Suprapubic skin (tissue), 3 donors: Measurements from ENCODE around the gene MAEA.

Experiments used
- CTCF ChIP-seq, 2 donors: fragments of 200-600 bp in 1 of 2; fragments of 450-650 bp in 1 of 2; sonication (generic) in 1 of 2; IDR thresholded peaks; one replicate each; pipeline ENCODE4 v1.5.1; 2016 to 2019; ENCODE audit warnings: antibody characterized with exemption in 2 of 2, mild to moderate bottlenecking in 1 of 2, moderate library complexity in 1 of 2
- POLR2A ChIP-seq, 2 donors: fragments of 450-650 bp; IDR thresholded peaks; one replicate each; pipeline ENCODE4 v1.6.1; 2017; ENCODE audit warnings: antibody characterized with exemption in 2 of 2, mild to moderate bottlenecking in 2 of 2, moderate library complexity in 2 of 2

- TF ChIP-seq CTCF (IDR thresholded peaks at IDR 0.05) (no peak), POLR2A (IDR thresholded peaks at IDR 0.05) (no peak)
These were observed 79.4 kb downstream of the MAEA start for GRCh38 chr4:1369091-1369450.
